ENCODE data around the gene UTS2R. TPM values are rescaled to one million over a fixed set of nuclear protein-coding genes. Genes with fewer than 3 reads are reported as not detected.

Gene UTS2R
- total and polyA plus RNA-seq, 7 donors: 0.10 to 3.8 (median 0.70) TPM; not detected in 3

GRCh38 chr17:82342361-82343079, 29.0 kb upstream of the UTS2R start:
- 72 to 75% (median 73%) methylated on average over 28 of the region's 28 CpGs for WGBS, 3 donors
- H3K4me3 ChIP-seq: no peak overlapping the region
- ATAC-seq (no peak), DNase-seq (no peak)
- TF ChIP-seq CTCF (IDR thresholded peaks at IDR 0.05): no peak
- no peaks in the 10 kb centered on the region for H3K9me3 ChIP-seq
- intact Hi-C loops (cut with DNase I): no loop called here
- no peaks in the 10 kb centered on the region for H3K27me3 ChIP-seq (ENCODE audit: insufficient read depth in 3 of 3, low read length in 2 of 3)
- H3K4me1 ChIP-seq: peaks cover 11% of the 10 kb centered on the region
- H3K36me3 ChIP-seq (ENCODE audit: insufficient read depth in 1 of 2, low read depth in 1 of 2): no peaks in the 10 kb centered on the region
- no peak overlapping the region for H3K27ac ChIP-seq

GRCh38 chr17:82343560-82343959, 28.0 kb upstream of the UTS2R start:
- DNase-seq: no peak

GRCh38 chr17:82344175-82344907, 27.2 kb upstream of the UTS2R start:
- H3K4me1 ChIP-seq: peaks cover 3% of the 10 kb centered on the region
- WGBS, 3 donors: 77 to 88% (median 85%) methylated on average over 24 of the region's 24 CpGs
- H3K4me3 ChIP-seq: no peak overlapping the region
- DNase-seq: peak in 1 of 2 donors; percentile 38
- ATAC-seq: no peak
- intact Hi-C loops (cut with DNase I): no loop called here
- H3K36me3 ChIP-seq (ENCODE audit: insufficient read depth in 1 of 2, low read depth in 1 of 2): no peaks in the 10 kb centered on the region
- no peaks in the 10 kb centered on the region for H3K9me3 ChIP-seq
- TF ChIP-seq CTCF (IDR thresholded peaks at IDR 0.05): no peak
- no peaks in the 10 kb centered on the region for H3K27me3 ChIP-seq (ENCODE audit: insufficient read depth in 3 of 3, low read length in 2 of 3)
- H3K27ac ChIP-seq: no peak overlapping the region

More at GRCh38 chr17:82343560-82343959, 28.0 kb upstream of the UTS2R start:
- no peaks in the 10 kb centered on the region for H3K27me3 ChIP-seq (ENCODE audit: insufficient read depth in 3 of 3, low read length in 2 of 3)
- H3K4me1 ChIP-seq: peaks cover 10% of the 10 kb centered on the region
- TF ChIP-seq CTCF (IDR thresholded peaks at IDR 0.05): no peak
- H3K9me3 ChIP-seq: no peaks in the 10 kb centered on the region
- no peak for ATAC-seq
- 90 to 96% (median 93%) methylated on average over 5 of the region's 5 CpGs for WGBS, 3 donors
- no peaks in the 10 kb centered on the region for H3K36me3 ChIP-seq (ENCODE audit: insufficient read depth in 1 of 2, low read depth in 1 of 2)
- intact Hi-C loops (cut with DNase I): no loop called here
- H3K27ac ChIP-seq: no peak overlapping the region
- no peak overlapping the region for H3K4me3 ChIP-seq

- Histone ChIP-seq H3K4me1 (no peaks in the 10 kb centered on the region), H3K27me3 (ENCODE audit: insufficient read depth in 3 of 3, low read length in 2 of 3) (no peaks in the 10 kb centered on the region), H3K36me3 (ENCODE audit: insufficient read depth in 1 of 2, low read depth in 1 of 2) (no peaks in the 10 kb centered on the region), H3K9me3 (no peaks in the 10 kb centered on the region), H3K27ac (no peak overlapping the region), H3K4me3 (no peak overlapping the region)
- TF ChIP-seq CTCF (IDR thresholded peaks at IDR 0.05): no peak
- intact Hi-C loops (cut with DNase I): no loop called here
- 81 to 88% (median 82%) methylated on average over 42 of the region's 42 CpGs for WGBS, 3 donors
- ATAC-seq: no peak
- peak in 1 of 2 donors; percentile 36 for DNase-seq
Observed at GRCh38 chr17:82345151-82345976, 26.2 kb upstream of the UTS2R start.
